ACC112 (cell line): ENCODE data around the gene SPNS3.

ENCODE experiments used
- H2AFZ ChIP-seq: fragments of 200-600 bp; sonication (generic); one replicate; pipeline ENCODE4 v1.6.0; 2017; ENCODE audit warnings: antibody characterized with exemption, low read length; ENCODE audit not compliant: unreplicated experiment
- H3K27ac ChIP-seq: fragments of 200-600 bp; sonication (generic); 2 replicates; pipeline ENCODE4 v1.5.1; 2014; ENCODE audit warnings: low read depth, mild to moderate bottlenecking, antibody characterized with exemption, low read length, moderate library complexity
- H3K27me3 ChIP-seq: fragments of 200-600 bp; sonication (generic); 2 replicates; pipeline ENCODE4 v1.6.1; 2014; ENCODE audit warnings: mild to moderate bottlenecking, antibody characterized with exemption, low read length, moderate library complexity, mixed read lengths; ENCODE audit not compliant: insufficient read depth
- H3K36me3 ChIP-seq: fragments of 200-600 bp; sonication (generic); 2 replicates; pipeline ENCODE4 v1.6.1; 2016; ENCODE audit warnings: mild to moderate bottlenecking, antibody characterized with exemption, low read length, moderate library complexity, mixed read lengths; ENCODE audit not compliant: insufficient read depth
- H3K4me1 ChIP-seq: fragments of 200-600 bp; sonication (generic); one replicate; pipeline ENCODE4 v1.6.1; 2016; ENCODE audit warnings: low read length, mixed read lengths; ENCODE audit not compliant: insufficient read depth, unreplicated experiment, control insufficient read depth
- H3K4me3 ChIP-seq: fragments of 200-600 bp; sonication (generic); 2 replicates; pipeline ENCODE4 v1.5.1; 2014; ENCODE audit warnings: mild to moderate bottlenecking, low read depth, low read length
- H3K79me2 ChIP-seq: fragments of 200-600 bp; sonication (generic); one replicate; pipeline ENCODE4 v1.6.0; 2016; ENCODE audit warnings: low read length; ENCODE audit not compliant: control insufficient read depth, unreplicated experiment, insufficient read depth

The SPNS3 gene

GRCh38 chr17:4407216-4407615 is 26.5 kb upstream of the SPNS3 start:
- H3K4me3 ChIP-seq, result no peak overlapping the region
- no peak overlapping the region for H2AFZ ChIP-seq
- no peaks in the 10 kb centered on the region for H3K79me2 ChIP-seq
- H3K27ac ChIP-seq, result no peak overlapping the region
- no peaks in the 10 kb centered on the region for H3K36me3 ChIP-seq
- H3K27me3 ChIP-seq, result no peaks in the 10 kb centered on the region
- no peaks in the 10 kb centered on the region for H3K4me1 ChIP-seq

- Histone ChIP-seq H3K4me3 (no peak overlapping the region), H3K36me3 (no peaks in the 10 kb centered on the region), H2AFZ (no peak overlapping the region), H3K79me2 (no peaks in the 10 kb centered on the region), H3K27ac (no peak overlapping the region), H3K27me3 (no peaks in the 10 kb centered on the region), H3K4me1 (no peaks in the 10 kb centered on the region)
Observed at GRCh38 chr17:4407851-4408250, 25.9 kb upstream of the SPNS3 start.

GRCh38 chr17:4409659-4410058 is 24.1 kb upstream of the SPNS3 start:
- Histone ChIP-seq H3K27ac (no peak overlapping the region), H3K4me1 (no peaks in the 10 kb centered on the region), H2AFZ (no peak overlapping the region), H3K36me3 (no peaks in the 10 kb centered on the region), H3K4me3 (no peak overlapping the region), H3K79me2 (no peaks in the 10 kb centered on the region), H3K27me3 (no peaks in the 10 kb centered on the region)

- H3K79me2 ChIP-seq, result no peaks in the 10 kb centered on the region
- no peak overlapping the region for H2AFZ ChIP-seq
- H3K36me3 ChIP-seq, result no peaks in the 10 kb centered on the region
- no peaks in the 10 kb centered on the region for H3K4me1 ChIP-seq
- H3K27me3 ChIP-seq, result no peaks in the 10 kb centered on the region
- H3K4me3 ChIP-seq, result no peak overlapping the region
- no peak overlapping the region for H3K27ac ChIP-seq
Observed at GRCh38 chr17:4411201-4411600, 22.5 kb upstream of the SPNS3 start.

- H3K79me2 ChIP-seq, result no peaks in the 10 kb centered on the region
- H2AFZ ChIP-seq, result no peak overlapping the region
- H3K36me3 ChIP-seq, result no peaks in the 10 kb centered on the region
- H3K4me3 ChIP-seq, result no peak overlapping the region
- H3K27me3 ChIP-seq, result no peaks in the 10 kb centered on the region
- H3K4me1 ChIP-seq, result no peaks in the 10 kb centered on the region
- no peak overlapping the region for H3K27ac ChIP-seq
Observed at GRCh38 chr17:4412933-4413831, 20.6 kb upstream of the SPNS3 start.

GRCh38 chr17:4417129-4417667 is 16.5 kb upstream of the SPNS3 start:
- Histone ChIP-seq H3K27me3 (no peaks in the 10 kb centered on the region), H3K27ac (no peak overlapping the region), H3K79me2 (no peaks in the 10 kb centered on the region), H3K4me3 (no peak overlapping the region), H2AFZ (no peak overlapping the region), H3K4me1 (no peaks in the 10 kb centered on the region), H3K36me3 (no peaks in the 10 kb centered on the region)

- H3K27me3 ChIP-seq, result no peaks in the 10 kb centered on the region
- no peak overlapping the region for H2AFZ ChIP-seq
- H3K36me3 ChIP-seq, result no peaks in the 10 kb centered on the region
- H3K4me3 ChIP-seq, result no peak overlapping the region
- no peak overlapping the region for H3K27ac ChIP-seq
- H3K79me2 ChIP-seq, result no peaks in the 10 kb centered on the region
- H3K4me1 ChIP-seq, result no peaks in the 10 kb centered on the region
Observed at GRCh38 chr17:4420692-4421131, 13.0 kb upstream of the SPNS3 start.

- H3K27ac ChIP-seq, result no peak overlapping the region
- no peak overlapping the region for H3K4me3 ChIP-seq
- H3K79me2 ChIP-seq, result no peaks in the 10 kb centered on the region
- no peaks in the 10 kb centered on the region for H3K36me3 ChIP-seq
- H2AFZ ChIP-seq, result no peak overlapping the region
- H3K27me3 ChIP-seq, result no peaks in the 10 kb centered on the region
- no peaks in the 10 kb centered on the region for H3K4me1 ChIP-seq
Observed at GRCh38 chr17:4422864-4423263, 10.9 kb upstream of the SPNS3 start.

- Histone ChIP-seq H3K79me2 (no peaks in the 10 kb centered on the region), H3K27ac (no peak overlapping the region), H3K36me3 (no peaks in the 10 kb centered on the region), H3K4me1 (no peaks in the 10 kb centered on the region), H2AFZ (no peak overlapping the region), H3K27me3 (no peaks in the 10 kb centered on the region), H3K4me3 (no peak overlapping the region)
Observed at GRCh38 chr17:4425398-4425797, 8.3 kb upstream of the SPNS3 start.

GRCh38 chr17:4426499-4427208 is 7.1 kb upstream of the SPNS3 start:
- Histone ChIP-seq H3K79me2 (no peaks in the 10 kb centered on the region), H3K27me3 (no peaks in the 10 kb centered on the region), H3K4me3 (no peak overlapping the region), H3K4me1 (no peaks in the 10 kb centered on the region), H3K27ac (no peak overlapping the region), H2AFZ (no peak overlapping the region), H3K36me3 (no peaks in the 10 kb centered on the region)
